GM23338 (cell line): ENCODE measurements around the gene ADD1.

Experiments
- EZH2 ChIP-seq: fragments of 200-600 bp; sonication (generic); IDR thresholded peaks from one replicate; pipeline ENCODE4 v1.8.0; 2017; ENCODE audit warnings: antibody characterized with exemption, mild to moderate bottlenecking, low read depth; ENCODE audit not compliant: unreplicated experiment
- POLR2AphosphoS5 ChIP-seq: IDR thresholded peaks from 2 replicates; pipeline ENCODE4 v1.6.1; 2016; ENCODE audit warnings: antibody characterized with exemption, low read depth
- TF ChIP-seq, protein P1 (sequence below): IDR thresholded peaks from 2 replicates; pipeline ENCODE4 v1.6.1; 2016; ENCODE audit warnings: antibody characterized with exemption
- TF ChIP-seq, protein P2 (sequence below), 2 experiments: fragments of 200-600 bp in 1 of 2; sonication (generic) in 1 of 2; conservative IDR thresholded peaks; 2 replicates each; pipeline versions ENCODE4 v1.5.1 to v1.6.1; 2016 to 2017; ENCODE audit warnings: antibody characterized with exemption in 2 of 2, low read depth in 2 of 2, mild to moderate bottlenecking in 2 of 2, moderate library complexity in 1 of 2

DNA sequence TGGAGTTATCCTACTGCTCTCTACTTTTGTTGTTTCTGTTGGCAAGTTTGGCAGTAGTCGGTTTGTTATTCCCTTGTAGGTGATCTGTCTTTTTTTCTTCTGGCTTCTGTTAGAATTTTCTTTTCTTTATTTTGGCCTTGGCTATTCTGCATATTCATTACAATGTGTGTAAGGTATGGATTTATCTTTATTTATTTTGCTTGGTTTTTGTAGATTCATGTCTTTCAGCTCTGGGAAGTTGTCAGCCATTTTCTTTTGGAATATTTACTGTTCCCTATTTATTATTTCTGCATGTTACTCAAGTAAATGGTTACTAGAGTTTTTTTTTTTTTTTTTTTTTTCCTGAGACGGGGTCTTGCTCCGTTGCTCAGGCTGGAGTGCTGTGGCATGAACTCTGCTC lies 12.6 kb downstream of the ADD1 start:
- TF ChIP-seq EZH2 (no peak), POLR2AphosphoS5 (no peak)
- TF ChIP-seq, protein P1, sequence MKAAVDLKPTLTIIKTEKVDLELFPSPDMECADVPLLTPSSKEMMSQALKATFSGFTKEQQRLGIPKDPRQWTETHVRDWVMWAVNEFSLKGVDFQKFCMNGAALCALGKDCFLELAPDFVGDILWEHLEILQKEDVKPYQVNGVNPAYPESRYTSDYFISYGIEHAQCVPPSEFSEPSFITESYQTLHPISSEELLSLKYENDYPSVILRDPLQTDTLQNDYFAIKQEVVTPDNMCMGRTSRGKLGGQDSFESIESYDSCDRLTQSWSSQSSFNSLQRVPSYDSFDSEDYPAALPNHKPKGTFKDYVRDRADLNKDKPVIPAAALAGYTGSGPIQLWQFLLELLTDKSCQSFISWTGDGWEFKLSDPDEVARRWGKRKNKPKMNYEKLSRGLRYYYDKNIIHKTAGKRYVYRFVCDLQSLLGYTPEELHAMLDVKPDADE, result no peak
- TF ChIP-seq, protein P2, sequence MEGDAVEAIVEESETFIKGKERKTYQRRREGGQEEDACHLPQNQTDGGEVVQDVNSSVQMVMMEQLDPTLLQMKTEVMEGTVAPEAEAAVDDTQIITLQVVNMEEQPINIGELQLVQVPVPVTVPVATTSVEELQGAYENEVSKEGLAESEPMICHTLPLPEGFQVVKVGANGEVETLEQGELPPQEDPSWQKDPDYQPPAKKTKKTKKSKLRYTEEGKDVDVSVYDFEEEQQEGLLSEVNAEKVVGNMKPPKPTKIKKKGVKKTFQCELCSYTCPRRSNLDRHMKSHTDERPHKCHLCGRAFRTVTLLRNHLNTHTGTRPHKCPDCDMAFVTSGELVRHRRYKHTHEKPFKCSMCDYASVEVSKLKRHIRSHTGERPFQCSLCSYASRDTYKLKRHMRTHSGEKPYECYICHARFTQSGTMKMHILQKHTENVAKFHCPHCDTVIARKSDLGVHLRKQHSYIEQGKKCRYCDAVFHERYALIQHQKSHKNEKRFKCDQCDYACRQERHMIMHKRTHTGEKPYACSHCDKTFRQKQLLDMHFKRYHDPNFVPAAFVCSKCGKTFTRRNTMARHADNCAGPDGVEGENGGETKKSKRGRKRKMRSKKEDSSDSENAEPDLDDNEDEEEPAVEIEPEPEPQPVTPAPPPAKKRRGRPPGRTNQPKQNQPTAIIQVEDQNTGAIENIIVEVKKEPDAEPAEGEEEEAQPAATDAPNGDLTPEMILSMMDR (conservative IDR thresholded peaks at IDR 0.05; ENCODE audit: low read depth in 2 of 2), result no peak
